SK-N-SH (cell line): ENCODE data around the gene SLC22A8.

Source experiments
- CTCF ChIP-seq: fragments of 200-600 bp; sonication (generic); IDR thresholded peaks from 2 replicates; pipeline ENCODE4 v1.6.1; 2017; ENCODE audit warnings: antibody characterized with exemption, mild to moderate bottlenecking, moderate library complexity
- EP300 ChIP-seq, 2 experiments: IDR thresholded peaks; 2 replicates each; pipeline versions ENCODE4 v1.4.0 to v1.6.1; 2012; ENCODE audit warnings: borderline replicate concordance in 1 of 2, low read depth in 1 of 2, low read length in 1 of 2
- EZH2phosphoT487 ChIP-seq: fragments of 200-600 bp; sonication (generic); IDR thresholded peaks from 2 replicates; pipeline ENCODE4 v1.6.1; 2017; ENCODE audit warnings: low read depth, mixed run types, mild to moderate bottlenecking, antibody characterized with exemption, moderate library complexity, borderline replicate concordance
- FOXJ3 ChIP-seq: sonication (generic); formaldehyde crosslinking; IDR thresholded peaks from 2 replicates; pipeline ENCODE4 v1.5.1; 2020; ENCODE audit warnings: mild to moderate bottlenecking, missing genetic modification reagents
- GABPA ChIP-seq: IDR thresholded peaks from 2 replicates; pipeline ENCODE4 v1.4.0; 2012; ENCODE audit warnings: low read depth, mild to moderate bottlenecking
- MXI1 ChIP-seq: IDR thresholded peaks from 2 replicates; pipeline ENCODE4 v1.6.1; 2012; ENCODE audit warnings: mild to moderate bottlenecking, low read depth, low read length, improper control_type of control experiment
- POLR2AphosphoS5 ChIP-seq: IDR thresholded peaks from 2 replicates; pipeline ENCODE4 v1.6.1; 2012; ENCODE audit warnings: low read depth, low read length
- SMC3 ChIP-seq: IDR thresholded peaks from 2 replicates; pipeline ENCODE4 v1.6.1; 2012; ENCODE audit warnings: low read depth, low read length, improper control_type of control experiment
- TEAD4 ChIP-seq: IDR thresholded peaks from 2 replicates; pipeline ENCODE4 v1.4.0; 2012; ENCODE audit warnings: mild to moderate bottlenecking, borderline replicate concordance; ENCODE audit not compliant: insufficient read depth
- USF1 ChIP-seq: IDR thresholded peaks from 2 replicates; pipeline ENCODE4 v1.4.0; 2012; ENCODE audit warnings: low read depth, borderline replicate concordance
- USF2 ChIP-seq: fragments of 150-350 bp; IDR thresholded peaks from 2 replicates; pipeline ENCODE4 v1.6.1; 2017; ENCODE audit warnings: antibody characterized with exemption, low read length, low read depth, borderline replicate concordance

- TF ChIP-seq EZH2phosphoT487, result no peak
- TF ChIP-seq GABPA, result no peak
- no peak for TF ChIP-seq CTCF
- TF ChIP-seq POLR2AphosphoS5, result no peak
- no peak for TF ChIP-seq SMC3
- TF ChIP-seq EP300 (IDR thresholded peaks at IDR 0.05; ENCODE audit: borderline replicate concordance in 1 of 2, low read depth in 1 of 2, low read length in 1 of 2), result no peak
- TF ChIP-seq MXI1, result no peak
- no peak for TF ChIP-seq FOXJ3 (CRISPR knock-in tag)
- TF ChIP-seq USF1, result no peak
- no peak for TF ChIP-seq USF2
- no peak for TF ChIP-seq TEAD4
Observed at GRCh38 chr11:62961017-62961570, 54.5 kb downstream of the SLC22A8 start.
